Neural cell (in vitro differentiated cells): ENCODE measurements around the gene NELL1.

Experiments
- RAD21 ChIP-seq: fragments of 450-650 bp; conservative IDR thresholded peaks from 2 replicates; pipeline ENCODE4 v1.6.1; 2014; ENCODE audit warnings: antibody characterized with exemption, mild to moderate bottlenecking, moderate library complexity
- TF ChIP-seq, protein P1 (sequence below): fragments of 450-650 bp; IDR thresholded peaks from 2 replicates; pipeline ENCODE4 v1.5.1; 2014; ENCODE audit warnings: antibody characterized with exemption, mild to moderate bottlenecking, moderate library complexity; ENCODE audit not compliant: poor library complexity, severe bottlenecking

DNA sequence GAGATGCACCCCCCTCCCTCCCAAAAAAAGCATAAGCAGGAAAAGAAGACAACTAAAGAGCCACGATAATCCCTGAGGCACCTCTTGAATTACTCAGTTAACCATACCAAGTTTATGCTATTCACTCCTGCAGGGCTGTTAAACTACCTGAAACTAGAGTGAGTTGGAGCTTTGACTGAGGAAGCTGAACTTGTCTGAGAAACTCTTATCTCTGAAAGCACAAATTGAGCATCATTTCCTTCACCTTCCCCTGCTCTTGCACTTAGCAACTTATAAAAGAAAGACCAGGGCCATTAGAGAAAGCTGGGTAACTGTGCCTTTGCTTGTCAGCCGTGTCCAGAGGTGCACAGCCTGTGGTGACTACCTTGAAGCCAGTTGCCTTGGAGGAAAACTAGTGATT, 745.6 kb downstream of the NELL1 start:
- TF ChIP-seq RAD21: no peak
- TF ChIP-seq, protein P1, sequence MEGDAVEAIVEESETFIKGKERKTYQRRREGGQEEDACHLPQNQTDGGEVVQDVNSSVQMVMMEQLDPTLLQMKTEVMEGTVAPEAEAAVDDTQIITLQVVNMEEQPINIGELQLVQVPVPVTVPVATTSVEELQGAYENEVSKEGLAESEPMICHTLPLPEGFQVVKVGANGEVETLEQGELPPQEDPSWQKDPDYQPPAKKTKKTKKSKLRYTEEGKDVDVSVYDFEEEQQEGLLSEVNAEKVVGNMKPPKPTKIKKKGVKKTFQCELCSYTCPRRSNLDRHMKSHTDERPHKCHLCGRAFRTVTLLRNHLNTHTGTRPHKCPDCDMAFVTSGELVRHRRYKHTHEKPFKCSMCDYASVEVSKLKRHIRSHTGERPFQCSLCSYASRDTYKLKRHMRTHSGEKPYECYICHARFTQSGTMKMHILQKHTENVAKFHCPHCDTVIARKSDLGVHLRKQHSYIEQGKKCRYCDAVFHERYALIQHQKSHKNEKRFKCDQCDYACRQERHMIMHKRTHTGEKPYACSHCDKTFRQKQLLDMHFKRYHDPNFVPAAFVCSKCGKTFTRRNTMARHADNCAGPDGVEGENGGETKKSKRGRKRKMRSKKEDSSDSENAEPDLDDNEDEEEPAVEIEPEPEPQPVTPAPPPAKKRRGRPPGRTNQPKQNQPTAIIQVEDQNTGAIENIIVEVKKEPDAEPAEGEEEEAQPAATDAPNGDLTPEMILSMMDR: no peak
